GM21423 (cell line): Measurements from ENCODE around the gene ISCA1.
A peak's percentile ranks its signal among the peaks of the same experiment; 100 is the strongest.

Experiments
- ATAC-seq: cut with Tn5 transposase; IDR thresholded peaks from one replicate; pipeline ENCODE4 v1.9.1; 2021; ENCODE audit warnings: mild to moderate bottlenecking, moderate library complexity; ENCODE audit not compliant: unreplicated experiment

ISCA1 gene

DNA sequence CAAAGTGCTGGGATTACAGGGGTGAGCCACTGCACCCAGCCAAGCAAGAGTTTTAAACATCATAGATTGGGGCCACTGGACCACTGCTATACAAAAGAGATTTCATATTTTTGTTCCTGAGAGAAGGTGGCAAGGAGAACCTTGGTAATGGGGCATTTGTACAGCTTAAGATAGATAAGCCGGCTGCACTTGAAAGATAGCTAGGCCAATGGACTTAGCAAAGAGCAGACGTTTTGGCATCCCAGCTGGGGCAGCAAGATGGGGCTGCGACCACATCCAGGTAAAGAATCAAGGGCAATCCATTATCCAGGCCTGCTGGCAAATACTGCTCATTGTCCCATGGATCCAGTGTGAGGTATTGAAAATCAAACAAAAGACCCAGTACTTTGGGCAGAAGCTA is 3.9 kb upstream of the ISCA1 start:
- no peak for ATAC-seq

DNA sequence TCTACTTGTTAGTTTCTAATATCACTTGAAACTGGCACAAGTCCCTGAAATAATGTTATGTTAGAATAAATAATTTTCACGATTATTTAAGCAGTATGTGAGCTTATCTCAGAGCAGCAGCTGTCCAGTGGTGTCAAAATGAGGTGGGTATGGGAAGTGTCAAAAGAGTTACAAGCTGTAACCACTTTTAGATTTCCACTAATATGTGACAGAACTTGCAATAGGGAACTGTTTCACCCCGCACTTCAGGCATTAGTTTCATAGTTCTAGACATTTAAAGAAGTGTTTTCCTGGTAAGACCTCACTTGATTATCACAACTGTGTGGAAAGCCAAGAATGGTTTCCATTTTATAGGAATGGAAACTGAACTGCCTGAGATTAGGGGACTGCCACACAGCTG is 2.9 kb upstream of the ISCA1 start:
- ATAC-seq, result no peak

DNA sequence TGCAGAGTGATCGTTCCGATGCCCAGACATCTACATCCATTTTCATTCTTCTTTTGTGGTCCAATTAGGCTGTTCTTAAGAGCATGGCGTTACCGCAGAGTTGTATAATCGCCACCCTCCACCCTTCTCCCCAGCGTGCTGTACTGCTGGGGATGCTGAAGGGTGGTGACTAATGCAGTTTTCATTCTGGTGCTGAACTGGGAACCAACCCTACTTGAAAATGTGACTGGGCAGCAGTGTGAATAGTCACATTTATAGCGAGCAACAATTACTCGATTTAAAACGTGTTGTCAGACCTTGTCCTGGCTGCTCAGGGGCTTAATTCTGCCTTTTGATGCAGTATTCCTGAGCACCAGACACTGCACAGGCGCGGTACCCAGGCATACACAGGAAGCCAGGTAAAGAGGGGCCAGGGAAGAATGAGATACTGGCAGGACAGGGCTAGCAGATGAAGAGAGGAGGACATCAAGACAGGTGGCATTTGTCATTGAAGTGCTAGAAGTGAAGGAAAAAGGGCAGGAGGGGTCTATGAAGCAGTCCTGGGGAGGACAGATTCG is 719 bp upstream of the ISCA1 start:
- ATAC-seq, result no peak

DNA sequence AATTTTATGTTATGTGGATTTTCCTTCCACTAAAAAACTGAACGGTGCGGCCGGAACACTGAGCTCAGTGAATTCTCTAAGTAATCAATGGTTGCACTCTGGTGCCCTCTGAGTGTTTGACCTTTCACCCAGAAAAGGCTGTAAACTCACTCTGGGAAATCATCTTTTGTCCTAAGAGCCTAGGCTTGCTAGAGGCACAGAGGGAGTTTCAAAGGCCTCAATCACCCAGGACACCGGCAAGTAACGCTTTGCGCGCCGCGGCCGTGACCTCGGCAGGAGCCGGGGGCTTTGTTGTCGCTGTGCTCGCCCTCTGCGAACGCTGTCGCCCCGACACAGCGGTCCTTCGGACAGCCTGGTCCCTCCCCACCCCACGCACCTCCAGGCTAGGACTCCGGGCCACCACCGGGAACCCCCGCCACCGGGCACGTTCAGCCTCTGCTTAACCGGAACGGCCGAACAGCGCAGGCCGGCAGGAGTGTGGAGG is 703 bp downstream of the ISCA1 start:
- peak; percentile 7 for ATAC-seq

DNA sequence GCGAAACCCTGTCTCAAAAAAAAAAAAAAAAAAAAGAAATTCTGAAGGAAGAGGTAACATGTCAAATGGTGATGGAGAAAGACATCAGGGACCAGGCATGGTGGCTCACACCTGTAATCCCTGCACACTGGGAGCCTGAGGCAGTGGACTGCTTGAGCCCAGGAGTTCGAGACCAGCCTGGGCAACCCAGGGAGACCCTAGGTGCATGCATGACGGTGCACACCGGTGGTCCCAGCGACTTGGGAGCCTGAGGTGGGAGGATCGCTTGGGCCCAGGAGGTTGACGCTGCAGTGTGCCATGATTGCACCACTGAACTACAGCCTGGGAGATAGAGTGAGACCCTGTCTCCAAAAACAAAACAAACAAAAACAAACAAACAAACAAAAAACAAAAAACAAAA is 1.8 kb downstream of the ISCA1 start:
- ATAC-seq, result no peak

DNA sequence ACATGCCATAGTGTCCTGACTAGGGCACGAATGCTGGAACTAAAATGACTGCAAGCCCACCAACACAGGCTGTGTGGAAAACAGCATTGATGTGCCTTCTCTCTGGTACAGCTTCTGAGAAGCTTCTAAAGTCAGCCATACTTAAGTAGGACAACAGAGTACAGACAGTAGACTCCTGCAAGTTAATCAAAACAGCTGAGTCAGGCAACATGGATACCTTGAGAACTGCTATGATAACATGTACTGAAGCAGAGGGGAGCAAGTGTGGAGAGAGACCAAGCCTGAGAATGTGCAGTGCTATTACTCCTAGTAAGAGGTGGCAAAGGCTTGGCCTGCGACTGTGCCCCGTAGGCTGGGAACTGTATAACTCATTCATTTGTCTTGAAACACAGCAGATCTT is 2.5 kb downstream of the ISCA1 start:
- no peak for ATAC-seq

DNA sequence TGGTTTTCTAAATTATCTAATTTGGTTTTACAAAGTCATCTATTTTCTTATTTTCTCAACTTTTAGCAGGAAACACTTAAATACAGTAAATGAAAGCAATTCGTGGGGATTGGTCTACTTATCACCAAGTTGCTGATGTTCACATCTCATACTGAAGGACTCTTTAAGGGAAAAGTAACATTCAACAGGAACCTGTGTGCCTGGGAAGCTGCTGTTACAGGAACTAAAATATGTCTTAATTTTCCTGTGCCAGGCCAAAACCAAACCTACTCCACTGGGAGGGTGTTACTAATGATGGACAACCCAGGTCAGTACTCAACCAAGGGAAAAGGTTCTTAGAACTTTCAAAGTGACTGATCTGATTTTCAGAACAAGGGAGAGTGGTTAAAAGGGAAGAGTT is 5.3 kb downstream of the ISCA1 start:
- ATAC-seq, result no peak

DNA sequence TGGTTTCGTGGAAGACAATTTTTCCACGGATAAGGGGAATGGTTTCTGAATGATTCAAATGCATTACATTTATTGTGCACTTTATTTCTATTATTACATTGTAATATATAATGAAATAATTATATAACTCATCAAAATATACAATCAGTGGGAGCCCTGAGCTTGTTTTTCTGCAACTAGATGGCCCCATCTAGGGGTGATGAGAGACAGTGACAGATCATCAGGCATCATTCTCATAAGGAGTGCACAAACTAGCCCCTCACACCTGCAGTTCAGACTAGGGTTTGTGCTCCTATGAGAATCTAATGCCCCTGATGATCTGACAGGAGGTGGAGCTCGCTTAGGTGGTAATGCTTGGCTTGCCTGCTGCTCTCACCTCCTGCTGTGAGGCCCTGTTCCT is 6.4 kb downstream of the ISCA1 start:
- ATAC-seq, result no peak

DNA sequence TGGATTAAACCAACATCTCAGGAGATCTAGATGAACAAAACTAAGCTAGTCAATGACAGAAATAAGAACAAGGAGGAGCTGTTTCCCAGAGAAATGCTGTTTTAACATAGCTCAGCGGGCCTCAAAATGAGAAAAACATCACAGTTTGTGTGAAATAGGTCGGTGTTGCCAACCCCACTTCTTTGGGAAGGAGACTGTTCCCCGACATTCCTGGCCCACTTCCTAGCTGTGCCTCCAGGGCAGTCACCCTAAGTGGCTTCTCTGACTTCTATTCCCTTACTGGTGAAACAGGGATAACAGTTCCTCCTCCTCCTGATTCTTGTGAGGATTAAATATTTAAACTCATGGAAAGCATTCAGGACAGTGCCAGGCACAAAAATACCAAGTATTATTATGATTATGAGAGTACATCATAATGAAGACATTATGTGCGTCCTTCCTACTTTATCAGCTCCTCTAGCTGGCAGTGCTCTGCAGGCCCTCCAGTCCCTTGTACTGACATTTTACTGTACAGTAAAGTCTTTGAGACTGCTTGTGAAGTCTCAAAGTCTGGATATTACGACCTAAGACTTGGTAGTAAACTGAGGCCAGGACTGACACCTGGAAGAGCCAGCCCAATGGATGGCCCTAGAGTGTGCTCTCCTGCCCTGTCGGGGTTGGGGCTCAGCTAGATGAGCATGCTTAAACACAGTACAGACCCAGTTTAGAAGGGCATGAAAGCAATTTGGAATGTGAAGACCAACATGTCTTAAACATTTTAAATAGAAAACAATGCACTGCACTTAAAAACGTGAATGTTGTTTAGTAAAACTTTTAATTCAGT is 7.3 kb downstream of the ISCA1 start:
- ATAC-seq, result no peak

DNA sequence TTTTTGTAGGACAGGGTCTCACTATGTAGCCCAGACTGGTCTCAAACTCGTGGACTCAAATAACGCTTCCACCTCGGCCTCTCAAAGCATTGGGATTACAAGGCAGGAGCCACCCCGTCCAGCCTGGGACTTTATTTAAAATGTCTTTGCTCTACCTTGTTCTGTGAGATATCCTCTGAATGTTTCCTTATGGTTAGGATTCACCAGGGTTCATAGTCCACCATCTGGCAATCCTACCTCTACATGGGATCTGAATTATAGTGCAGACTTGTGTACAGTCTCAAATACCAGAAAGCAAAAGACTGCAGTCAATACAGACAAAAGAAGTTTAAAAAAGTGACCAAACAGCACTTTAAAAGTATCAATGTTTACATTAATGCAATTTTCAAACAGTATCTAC is 10.1 kb downstream of the ISCA1 start:
- ATAC-seq, result no peak

DNA sequence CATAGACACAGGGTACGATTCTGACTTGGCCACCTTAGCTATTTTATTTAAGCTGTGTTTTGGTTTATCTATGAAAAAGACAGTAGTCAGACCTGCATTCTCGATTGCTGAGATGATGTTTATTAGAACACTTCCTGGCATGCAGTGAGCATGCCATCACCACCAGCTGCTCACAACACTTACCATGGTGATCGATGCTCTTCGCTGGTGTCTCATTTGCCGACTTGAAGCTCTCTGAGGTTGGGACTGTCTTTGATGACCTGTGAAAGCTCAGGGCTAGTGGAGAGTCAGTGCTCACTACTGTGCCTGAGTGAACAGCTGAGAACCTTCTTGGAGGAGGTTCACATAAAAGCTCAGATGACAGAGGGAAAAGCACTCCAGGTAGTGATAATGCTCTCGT is 18.5 kb downstream of the ISCA1 start:
- ATAC-seq, result no peak

DNA sequence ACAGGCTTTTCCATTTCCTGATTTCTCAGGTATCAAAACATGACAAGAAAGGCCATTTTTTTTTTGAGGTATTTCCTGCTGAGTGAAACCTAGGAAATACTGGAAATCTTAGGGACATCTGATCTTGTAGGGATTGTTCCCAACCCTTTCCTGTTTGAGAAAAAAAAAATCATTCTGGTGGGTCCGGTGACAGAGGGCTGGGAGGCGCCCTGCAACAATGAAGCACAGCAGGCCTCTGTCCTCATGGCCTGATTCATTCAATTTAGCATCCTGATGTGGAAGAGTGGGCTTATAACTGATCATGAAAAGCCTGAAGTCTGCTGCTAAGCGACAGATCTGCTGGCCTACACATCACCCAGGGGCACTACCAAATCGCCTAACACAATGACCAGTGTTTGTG is 19.8 kb downstream of the ISCA1 start:
- no peak for ATAC-seq

DNA sequence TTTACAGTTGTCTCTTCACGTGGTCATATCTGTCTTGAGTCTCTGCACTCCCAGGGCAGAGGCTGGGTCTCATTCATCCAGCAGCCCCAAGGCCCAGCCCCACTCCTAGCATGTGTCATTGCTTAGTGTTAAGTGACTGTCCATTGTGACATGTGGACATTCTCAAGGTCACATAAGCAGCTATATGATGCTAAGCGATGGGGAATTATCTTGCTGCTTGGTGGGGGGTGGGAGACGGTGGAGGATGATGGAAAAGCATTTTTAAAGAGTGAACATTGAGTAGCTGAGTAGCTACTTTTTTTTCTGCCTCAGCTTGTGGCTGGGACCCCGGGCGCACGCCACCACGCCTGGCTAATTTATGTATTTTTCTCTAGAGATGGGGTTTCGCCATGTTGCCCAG is 22.8 kb downstream of the ISCA1 start, which contains the start of gene C9orf153:
Gene C9orf153 (minus strand): TSS at position 101 of the 400 bp plus-strand sequence. CDS start 30,054 bp downstream, outside the sequence.
- ATAC-seq, result no peak

DNA sequence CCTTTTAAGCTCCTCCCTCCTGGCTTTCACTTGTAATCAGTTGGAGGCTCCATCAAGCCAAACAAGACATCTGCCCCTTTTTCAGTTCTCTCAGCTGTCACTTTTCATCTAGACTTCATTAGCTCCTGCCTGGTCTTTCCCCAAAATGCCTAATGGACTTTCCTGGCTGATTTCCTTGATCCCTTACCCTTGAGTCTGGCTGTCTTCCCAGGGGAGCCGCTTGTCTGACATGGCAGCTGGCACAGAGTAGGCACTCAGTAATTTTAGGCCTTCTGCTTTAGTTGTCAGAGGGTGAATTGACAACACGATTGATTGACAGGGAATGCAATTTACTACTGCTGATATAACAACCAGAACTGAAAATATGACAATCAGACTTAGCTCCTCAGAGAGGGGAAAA is 24.9 kb downstream of the ISCA1 start:
- no peak for ATAC-seq

DNA sequence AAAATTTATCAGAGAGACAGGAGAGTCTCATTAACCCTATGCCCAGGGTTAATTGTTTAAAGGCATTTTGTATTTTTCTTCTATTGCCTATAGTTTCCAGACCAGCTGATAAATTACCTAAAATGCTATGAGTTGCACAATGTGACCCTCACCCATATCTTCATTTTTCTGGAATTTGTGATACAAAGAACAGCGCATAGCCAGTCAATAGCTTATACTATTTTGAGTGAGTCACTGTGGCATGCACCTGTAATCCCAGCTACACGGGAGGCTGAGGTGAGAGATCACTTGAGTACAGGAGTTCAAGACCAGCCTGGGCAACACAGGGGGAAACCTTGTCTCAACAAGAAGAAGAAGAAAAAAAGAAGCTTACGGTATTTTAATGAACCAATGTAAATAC is 25.7 kb downstream of the ISCA1 start:
- no peak for ATAC-seq

DNA sequence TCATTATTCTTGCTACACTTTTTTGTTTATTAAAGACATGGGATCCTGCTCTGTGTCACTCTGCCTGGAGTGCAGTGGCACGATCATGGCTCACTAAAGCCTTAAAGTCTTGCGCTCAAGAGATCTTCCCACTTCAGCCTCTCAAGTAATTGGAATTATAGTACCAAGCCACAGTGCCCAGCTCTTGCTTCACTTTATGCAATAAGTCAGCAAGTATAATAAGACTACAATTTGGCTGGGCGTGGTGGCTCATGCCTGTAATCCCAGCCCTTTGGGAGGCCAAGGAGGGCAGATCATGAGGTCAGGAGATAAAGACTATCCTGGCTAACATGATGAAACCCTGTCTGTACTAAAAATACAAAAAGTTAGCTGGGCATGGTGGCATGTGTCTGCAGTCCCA is 28.8 kb downstream of the ISCA1 start:
- no peak for ATAC-seq

DNA sequence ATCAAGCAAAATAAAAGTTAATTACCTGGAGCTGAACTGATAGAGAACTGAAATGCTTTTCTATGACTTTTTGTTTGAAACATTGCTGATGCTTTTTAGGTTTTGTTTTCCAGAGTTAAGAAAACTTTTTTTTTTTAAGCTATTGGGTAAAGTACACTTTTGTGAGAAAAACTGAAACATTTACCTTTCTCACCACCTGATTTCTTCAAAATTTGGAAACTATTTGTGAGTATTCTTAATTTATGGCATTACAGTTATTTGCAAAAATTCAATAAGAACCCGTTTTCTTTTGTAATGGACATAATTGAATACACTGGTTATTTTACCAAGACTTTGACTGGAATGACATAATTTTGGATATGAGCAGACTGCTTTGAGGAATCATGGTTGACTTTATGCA is 29.5 kb downstream of the ISCA1 start:
- ATAC-seq, result no peak

DNA sequence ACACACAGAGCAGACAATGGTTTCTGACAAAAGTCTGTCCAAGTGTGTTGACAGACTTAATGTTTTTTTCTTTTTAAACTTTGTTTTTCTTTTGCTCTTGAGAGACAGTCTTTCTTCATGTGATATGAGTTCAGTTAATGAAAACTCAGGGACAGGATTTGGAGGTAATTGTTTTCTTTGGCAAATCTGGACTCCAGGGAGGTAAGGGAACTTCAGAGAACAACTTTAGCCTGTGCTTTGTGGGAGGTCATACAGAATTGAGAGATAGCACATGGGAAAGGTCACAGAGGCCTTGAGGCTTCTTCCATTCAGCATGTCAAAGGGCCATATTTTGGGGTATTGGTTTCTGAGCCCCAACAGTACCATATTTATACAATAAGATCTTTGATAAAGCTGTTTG is 32.2 kb downstream of the ISCA1 start:
- ATAC-seq, result no peak

DNA sequence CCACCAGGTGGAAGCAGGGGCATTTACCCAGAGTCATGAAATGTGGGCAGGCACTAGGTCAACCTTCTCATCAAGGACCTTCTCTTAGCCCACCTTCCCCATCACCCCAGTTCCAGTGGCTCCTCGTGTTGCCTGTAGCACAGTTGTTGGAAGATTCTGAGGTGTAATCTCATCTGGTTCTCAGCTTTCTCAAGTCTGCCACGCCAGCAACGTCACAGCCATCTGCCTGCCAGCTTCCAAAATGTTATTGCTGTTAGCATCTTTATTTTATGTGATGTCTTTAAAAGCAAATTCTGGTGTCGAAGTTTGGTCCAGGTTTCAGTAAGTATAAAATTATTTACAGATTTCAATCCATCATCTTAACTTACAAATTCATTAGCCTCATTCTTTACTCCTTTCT is 33.6 kb downstream of the ISCA1 start:
- ATAC-seq, result no peak

DNA sequence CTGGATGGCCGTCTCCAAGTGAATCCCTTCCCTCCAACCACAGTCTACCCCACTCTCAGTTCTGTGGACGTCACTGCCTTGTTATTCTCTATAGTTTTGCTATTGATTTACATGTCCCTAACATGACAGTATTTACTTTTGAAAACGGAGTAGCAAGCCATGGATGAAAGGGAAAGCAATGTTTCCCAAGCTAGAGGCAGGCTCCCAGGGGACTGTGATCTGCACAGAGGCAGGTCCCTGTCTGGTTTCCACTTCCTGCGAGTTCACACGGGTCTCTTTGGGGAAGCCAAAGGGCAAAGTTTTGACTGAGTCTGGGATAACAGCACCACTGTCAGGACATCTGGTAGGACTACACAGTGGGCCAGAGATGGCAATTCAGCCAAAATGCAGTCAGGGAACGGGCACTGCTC is 35.6 kb downstream of the ISCA1 start:
- ATAC-seq, result peak; percentile 92

DNA sequence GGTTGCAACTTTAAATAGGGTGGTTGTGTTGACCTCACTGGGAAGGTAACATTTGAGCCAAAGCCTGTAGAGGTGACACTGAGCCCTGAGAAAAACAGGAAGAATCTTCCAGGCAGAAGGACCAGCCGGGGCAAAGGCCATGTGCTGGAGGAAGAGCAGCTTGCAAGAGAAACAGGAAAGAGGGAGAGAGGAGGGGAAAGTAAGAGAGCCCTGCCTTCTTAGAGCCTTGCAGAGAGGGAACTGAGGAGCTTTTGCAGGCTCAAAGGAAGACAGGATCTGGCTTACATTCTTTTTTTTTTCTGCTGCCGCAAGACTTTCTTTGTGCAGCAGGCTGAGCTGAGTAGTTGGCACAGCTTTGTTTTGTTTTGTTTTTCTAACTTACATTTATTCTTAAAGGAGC is 40.3 kb downstream of the ISCA1 start:
- ATAC-seq, result no peak

DNA sequence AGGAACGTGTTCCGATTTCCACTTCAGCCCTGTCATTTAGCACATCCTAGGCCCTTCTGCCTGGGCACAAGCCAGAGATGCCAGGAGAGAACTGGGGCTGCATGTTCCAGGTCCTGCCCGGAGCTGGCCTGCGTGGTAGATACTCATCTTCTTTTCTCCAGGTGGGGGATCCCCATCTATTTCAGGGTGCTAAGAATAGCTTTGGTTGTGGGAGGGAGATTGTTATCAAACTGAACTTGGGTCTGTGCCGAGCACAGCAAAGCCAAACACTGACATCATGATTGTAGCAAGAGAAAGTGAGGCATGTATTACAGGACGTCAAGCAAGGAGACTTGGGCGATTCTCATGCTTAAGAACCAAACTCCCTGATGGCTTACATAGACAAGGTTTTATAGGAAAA is 41.1 kb downstream of the ISCA1 start:
- no peak for ATAC-seq
